Kidney epithelial cell (primary cell): ENCODE measurements around the gene NRN1. TPM values are rescaled to one million over a fixed set of nuclear protein-coding genes. Genes with fewer than 3 reads are reported as not detected.
A peak's percentile ranks its signal among the peaks of the same experiment; 100 is the strongest.

Experiments used
- DNase-seq: peaks from one replicate; pipeline ENCODE4 v3.0.0-alpha.2; 2010; ENCODE audit warnings: low read depth
- H3K27me3 ChIP-seq: 2 replicates; pipeline ENCODE4 v1.6.0; 2011; ENCODE audit warnings: low read length; ENCODE audit not compliant: control insufficient read depth, insufficient read depth
- H3K36me3 ChIP-seq: 2 replicates; pipeline ENCODE4 v1.5.1; 2011; ENCODE audit warnings: low read length; ENCODE audit not compliant: control insufficient read depth, insufficient read depth
- H3K4me3 ChIP-seq: 2 replicates; pipeline ENCODE4 v1.5.1; 2011; ENCODE audit warnings: low read depth, mild to moderate bottlenecking, control low read depth, low read length
- total RNA-seq: library from RNA; depleted of rRNA; stranded (reverse); fragments of >200 nt; gene quantifications from 2 replicates; pipeline ENCODE4 v1.2.3, GENCODE V29; 2015
- TF ChIP-seq, protein P1 (sequence below): IDR thresholded peaks from 2 replicates; pipeline ENCODE4 v1.5.1; 2011; ENCODE audit warnings: mild to moderate bottlenecking, moderate library complexity, low read length, control low read depth, inconsistent platforms; ENCODE audit not compliant: insufficient read depth, poor library complexity, severe bottlenecking

Gene NRN1
- total RNA-seq, 1 donor from 2014 or later = 3.1 TPM

GRCh38 chr6:5998711-5999687 lies 7.7 kb downstream of the NRN1 start:
- Histone ChIP-seq H3K27me3 (peaks cover 95% of the 10 kb centered on the region), H3K36me3 (no peaks in the 10 kb centered on the region)
- TF ChIP-seq, protein P1, sequence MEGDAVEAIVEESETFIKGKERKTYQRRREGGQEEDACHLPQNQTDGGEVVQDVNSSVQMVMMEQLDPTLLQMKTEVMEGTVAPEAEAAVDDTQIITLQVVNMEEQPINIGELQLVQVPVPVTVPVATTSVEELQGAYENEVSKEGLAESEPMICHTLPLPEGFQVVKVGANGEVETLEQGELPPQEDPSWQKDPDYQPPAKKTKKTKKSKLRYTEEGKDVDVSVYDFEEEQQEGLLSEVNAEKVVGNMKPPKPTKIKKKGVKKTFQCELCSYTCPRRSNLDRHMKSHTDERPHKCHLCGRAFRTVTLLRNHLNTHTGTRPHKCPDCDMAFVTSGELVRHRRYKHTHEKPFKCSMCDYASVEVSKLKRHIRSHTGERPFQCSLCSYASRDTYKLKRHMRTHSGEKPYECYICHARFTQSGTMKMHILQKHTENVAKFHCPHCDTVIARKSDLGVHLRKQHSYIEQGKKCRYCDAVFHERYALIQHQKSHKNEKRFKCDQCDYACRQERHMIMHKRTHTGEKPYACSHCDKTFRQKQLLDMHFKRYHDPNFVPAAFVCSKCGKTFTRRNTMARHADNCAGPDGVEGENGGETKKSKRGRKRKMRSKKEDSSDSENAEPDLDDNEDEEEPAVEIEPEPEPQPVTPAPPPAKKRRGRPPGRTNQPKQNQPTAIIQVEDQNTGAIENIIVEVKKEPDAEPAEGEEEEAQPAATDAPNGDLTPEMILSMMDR = no peak

GRCh38 chr6:5998236-5998635 lies 8.5 kb downstream of the NRN1 start:
- H3K36me3 ChIP-seq = no peaks in the 10 kb centered on the region
- TF ChIP-seq, protein P1 = no peak
- H3K4me3 ChIP-seq = no peak overlapping the region
- DNase-seq = no peak
- peaks cover 92% of the 10 kb centered on the region for H3K27me3 ChIP-seq

More at GRCh38 chr6:5998711-5999687, 7.7 kb downstream of the NRN1 start:
- no peak for DNase-seq
- H3K4me3 ChIP-seq = no peak overlapping the region

DNA sequence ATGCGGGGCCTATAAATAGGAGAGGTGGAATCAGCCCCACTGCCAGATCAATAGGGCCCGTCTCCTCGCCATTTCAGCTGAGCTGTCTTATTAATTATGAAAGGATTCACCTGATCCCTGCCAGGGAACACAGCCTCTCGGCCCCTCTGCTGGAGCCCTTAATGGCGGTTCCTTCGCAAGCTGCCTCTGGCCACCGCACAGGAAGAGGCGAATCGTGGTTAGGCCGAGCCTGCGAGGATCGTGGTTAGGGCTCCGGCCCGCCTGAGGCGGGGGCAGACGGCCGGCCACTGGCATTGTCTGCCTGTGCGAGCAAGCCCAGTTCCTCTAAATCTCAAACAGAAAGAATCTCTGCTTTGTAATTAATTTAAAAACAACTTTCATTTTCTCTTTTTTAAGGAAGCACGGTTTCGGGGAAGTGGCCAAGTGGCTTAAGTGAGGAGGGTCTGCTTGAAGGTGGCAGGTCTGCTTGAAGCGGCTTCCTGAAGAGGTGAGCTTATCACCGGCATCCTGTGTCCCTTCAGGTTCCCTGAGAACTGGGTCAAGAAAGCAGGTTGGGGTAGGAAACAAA lies 9.2 kb downstream of the NRN1 start:
- TF ChIP-seq, protein P1 = no peak
- Histone ChIP-seq H3K27me3 (peaks cover 88% of the 10 kb centered on the region), H3K36me3 (no peaks in the 10 kb centered on the region), H3K4me3 (no peak overlapping the region)
- DNase-seq = no peak

- H3K4me3 ChIP-seq = peak overlapping the region; percentile 46
- TF ChIP-seq, protein P1 = no peak
- peaks cover 82% of the 10 kb centered on the region for H3K27me3 ChIP-seq
- no peaks in the 10 kb centered on the region for H3K36me3 ChIP-seq
- no peak for DNase-seq
Measured at GRCh38 chr6:5996714-5997419, 9.9 kb downstream of the NRN1 start.

- TF ChIP-seq, protein P1 = peak; percentile 46
- H3K36me3 ChIP-seq = no peaks in the 10 kb centered on the region
- DNase-seq = no peak
- peaks cover 75% of the 10 kb centered on the region for H3K27me3 ChIP-seq
- peak overlapping the region; percentile 46 for H3K4me3 ChIP-seq
Measured at GRCh38 chr6:5995949-5996713, 10.6 kb downstream of the NRN1 start.
